Suppressor macrophage treated with lipopolysaccharide for 4 hours (primary cell): ENCODE results near the gene CITED1.

Experiments
- DNase-seq: peaks from one replicate; pipeline ENCODE4 v3.0.0-alpha.2; 2020

The CITED1 gene

GRCh38 chrX:72308566-72309296 lies 3.0 kb upstream of the CITED1 start:
- DNase-seq = peak; percentile 31

DNA sequence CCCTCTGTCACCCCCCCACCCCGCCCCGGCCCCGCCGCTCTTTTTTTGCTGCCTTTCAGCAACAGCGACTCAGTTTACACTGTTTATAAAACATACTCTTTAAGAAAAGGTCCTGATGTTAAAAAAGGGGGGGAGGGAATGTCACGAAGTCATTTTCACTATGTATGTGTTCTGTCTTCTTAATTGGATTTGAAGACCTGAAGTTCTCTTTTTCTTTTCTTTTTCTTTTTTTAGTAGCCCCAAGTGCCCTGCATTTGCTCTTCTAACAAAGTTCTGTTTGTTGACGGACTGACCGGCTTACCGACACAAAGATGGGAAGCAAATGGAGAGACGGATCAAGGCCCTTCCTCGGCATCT lies 2.5 kb upstream of the CITED1 start:
- DNase-seq = no peak

DNA sequence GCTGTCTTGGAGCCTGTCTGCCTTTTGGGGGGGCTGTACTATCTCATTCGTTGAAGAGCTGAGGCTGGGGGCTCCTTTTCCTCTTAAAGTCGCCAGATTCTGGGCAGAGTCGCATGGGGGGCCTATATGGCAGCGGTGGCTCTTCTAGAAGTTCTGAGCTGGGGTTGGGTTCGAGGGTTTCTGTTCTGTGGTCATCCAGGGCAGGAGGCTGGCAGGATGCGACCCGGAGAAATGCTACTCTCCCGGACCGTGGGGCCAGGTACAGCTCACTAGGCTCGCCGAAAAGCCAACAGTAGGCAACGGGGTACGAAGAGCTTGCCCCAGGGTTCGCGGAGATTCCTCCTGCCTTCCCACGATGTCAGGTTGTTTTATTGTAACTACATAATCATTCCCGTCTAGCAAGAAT lies 1.9 kb upstream of the CITED1 start:
- no peak for DNase-seq

GRCh38 chrX:72306851-72307645 lies 1.3 kb upstream of the CITED1 start:
- peak; percentile 56 for DNase-seq

DNA sequence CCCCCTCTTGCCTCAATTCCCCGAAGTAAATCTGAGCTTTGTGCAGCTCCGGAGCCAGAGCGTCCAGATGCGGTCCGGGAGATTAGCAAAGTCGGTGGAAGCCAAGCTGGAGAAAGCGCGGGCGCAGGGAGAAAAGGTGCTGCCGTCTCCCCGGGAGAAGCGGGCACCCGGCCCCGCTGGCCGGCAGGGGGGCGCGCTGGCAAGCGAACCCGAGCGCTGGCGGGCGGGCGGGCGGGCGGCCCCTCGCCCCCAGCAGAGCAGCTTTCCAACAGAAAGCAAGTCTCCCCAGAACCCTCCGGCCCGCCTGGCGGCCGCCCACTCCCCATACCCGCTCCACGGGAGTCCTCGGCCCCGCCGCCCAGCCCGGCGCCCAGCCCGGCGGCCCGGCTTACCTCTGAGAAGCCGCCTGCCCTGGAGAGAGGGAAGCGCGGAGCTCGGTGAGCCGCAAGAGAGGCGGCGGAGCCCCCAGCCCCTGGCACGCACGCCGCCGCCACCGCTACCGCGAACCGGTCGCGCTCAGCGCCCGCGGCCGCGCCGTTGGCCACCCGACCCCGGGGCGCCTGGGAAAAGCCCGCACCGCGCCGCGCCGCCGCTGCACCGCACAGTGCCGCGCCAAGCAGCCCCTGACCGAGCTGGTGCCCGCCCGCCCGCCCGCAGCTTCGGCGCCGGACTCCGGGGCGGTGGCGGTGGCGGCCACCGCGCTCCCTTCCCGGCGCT lies 529 bp upstream of the CITED1 start:
- no peak for DNase-seq

- no peak for DNase-seq
Measured at GRCh38 chrX:72304877-72305276, 837 bp downstream of the CITED1 start.

GRCh38 chrX:72301781-72302180 lies 3.9 kb downstream of the CITED1 start:
- no peak for DNase-seq

GRCh38 chrX:72299891-72300630 lies 5.7 kb downstream of the CITED1 start:
- no peak for DNase-seq

DNA sequence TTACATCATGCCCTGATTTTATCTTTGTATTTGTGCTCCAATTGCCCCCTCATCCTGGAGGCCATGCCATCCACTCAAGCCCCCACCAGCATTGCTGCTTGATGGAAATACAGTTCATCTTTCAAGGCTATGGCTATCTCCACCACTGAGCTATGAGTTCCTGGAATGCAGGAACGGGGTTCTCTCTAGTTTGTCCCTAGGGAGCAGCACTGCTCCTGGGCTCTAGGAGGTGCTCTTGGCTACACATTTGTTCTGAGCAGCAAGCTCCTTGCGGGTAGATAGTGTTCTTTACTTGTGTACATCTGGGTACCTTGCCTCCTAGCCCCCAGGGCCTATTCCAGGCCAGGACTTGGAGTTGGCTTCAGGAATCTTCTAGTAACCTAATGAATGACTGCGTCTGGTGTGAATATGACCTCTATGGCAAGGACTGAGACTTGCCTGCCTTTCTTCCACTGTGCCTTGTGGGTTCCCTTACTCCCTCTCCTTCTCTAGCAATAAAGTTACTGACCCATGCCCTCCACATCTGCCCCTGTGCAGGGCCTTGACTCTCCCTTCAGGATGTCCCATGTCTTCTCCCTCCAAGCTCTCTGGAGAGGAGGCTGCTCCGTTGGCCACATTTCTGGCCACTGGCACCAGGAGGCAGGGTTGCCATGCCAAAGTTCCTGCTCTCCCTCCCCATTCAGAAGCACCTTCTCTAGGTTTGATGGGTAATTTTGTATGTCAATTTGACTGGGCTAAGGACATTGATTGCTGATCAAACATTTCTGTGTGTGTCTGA lies 7.6 kb downstream of the CITED1 start:
- peak; percentile 28 for DNase-seq

- no peak for DNase-seq
Measured at GRCh38 chrX:72296991-72297390, 8.7 kb downstream of the CITED1 start.

GRCh38 chrX:72295745-72296144 lies 10.0 kb downstream of the CITED1 start:
- DNase-seq = no peak

DNA sequence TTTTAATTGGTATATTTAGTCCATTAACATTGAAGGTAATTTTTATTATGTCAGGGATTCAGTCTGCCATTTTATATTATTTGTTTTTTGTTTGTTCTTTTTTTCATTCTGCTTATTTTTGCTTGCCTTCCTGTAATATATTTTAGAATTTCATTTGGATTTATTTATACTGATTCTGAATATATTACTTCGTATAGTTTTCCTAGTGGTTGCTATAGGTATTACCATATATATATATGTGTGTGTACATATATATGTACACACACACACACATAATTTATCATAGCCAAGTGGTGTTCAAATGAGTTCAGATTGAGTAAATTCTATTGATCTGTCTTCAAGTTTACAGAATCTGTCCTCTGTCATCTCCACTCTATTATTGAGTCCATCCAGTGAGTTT lies 11.2 kb downstream of the CITED1 start:
- no peak for DNase-seq

- no peak for DNase-seq
Measured at GRCh38 chrX:72282302-72282701, 23.4 kb downstream of the CITED1 start.

GRCh38 chrX:72280321-72280845 lies 25.3 kb downstream of the CITED1 start:
- DNase-seq = no peak

DNA sequence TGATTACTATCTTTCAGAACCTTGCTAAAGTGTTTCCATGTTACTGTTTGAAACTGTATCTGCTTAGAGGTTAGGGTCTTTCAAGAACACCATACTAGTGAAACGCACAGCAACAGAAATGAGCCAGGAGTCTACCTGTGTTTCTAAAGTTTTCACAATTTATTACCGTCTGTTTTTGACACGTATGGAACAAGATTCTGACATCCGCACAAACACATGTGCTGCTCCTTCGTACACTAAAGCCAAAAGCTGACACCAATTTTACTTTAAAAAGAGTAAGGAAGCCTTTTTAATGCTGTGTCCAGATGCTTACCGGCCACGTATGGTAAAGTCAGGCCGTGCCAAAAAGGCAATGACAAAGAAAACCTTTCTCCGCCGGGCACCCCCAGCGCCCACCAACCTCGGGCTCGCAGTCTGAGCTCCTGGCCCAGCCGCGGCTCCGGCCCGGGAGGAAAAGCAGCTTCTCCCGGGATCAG lies 29.2 kb downstream of the CITED1 start:
- DNase-seq = no peak

DNA sequence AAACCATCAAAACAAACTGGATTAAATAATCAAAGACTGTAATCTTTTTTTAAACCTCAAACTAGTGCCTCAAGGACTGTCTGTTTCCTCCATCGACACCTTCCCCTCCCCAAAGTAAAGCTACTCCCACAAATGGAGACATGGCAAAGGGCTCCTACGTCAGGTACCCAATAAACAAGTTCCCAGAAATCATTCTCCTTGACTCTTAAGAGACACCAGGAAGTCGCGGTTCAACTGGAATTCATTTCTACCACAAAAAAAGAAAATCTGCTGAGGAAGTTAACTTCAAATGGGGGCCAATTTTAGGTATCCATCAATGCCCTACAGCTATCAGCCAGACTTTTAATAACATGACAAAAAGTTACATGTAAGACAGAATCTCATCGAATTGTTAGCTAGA lies 31.2 kb downstream of the CITED1 start:
- DNase-seq = no peak

- no peak for DNase-seq
Measured at GRCh38 chrX:72273718-72274117, 32.0 kb downstream of the CITED1 start.

DNA sequence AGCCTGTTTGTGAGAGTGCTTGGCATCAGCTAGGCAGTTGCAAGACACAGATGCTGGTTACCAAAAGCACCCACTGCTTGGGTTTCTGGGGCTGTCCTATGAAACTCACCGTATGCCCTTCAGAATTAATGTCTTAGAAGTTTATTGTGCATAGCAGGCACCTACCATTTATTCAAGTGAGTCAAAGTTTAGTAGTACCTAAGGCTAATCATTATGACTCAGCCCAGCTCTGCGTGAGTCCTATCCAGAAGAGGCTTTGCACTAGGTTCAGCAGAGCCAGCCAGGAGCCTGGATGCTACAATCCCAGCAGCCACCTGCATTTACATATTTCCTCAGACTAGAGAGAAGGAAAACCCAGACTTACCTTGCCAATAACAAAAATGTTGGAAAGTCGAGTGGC lies 32.8 kb downstream of the CITED1 start:
- no peak for DNase-seq

- no peak for DNase-seq
Measured at GRCh38 chrX:72271812-72272211, 33.9 kb downstream of the CITED1 start.

DNA sequence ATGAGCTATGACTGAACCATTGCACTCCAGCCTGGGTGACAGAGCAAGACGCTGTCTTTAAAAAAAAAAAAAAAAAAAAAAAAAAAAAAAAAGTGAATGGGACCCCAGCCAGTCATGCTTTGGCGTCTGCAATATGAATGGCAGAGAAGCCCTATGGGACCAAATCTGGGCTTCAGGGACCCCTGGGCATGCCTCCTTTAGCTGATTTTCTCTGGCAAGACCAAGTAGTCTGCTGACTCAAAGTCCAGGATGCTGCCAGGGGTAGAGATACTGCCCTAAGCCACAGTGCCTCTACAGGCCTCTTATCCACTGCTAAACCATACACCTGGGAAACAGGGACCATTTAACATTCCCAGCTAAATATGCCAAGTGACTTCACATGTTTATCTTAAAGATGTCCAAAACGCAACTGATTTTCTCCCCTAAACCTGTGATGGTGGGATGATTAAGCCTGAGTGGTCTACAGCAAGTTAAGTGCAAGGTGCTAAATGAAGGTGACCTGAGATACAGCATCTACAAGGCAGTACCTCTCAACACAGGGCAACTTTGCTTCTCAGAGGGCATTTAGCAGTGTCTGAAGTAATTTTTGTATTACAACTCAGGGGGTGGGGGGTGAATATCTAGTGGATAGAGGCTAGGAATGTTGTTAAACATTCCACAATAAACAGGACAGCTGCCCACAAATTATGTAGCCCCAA lies 34.5 kb downstream of the CITED1 start:
- DNase-seq = no peak

- no peak for DNase-seq
Measured at GRCh38 chrX:72270316-72270866, 35.3 kb downstream of the CITED1 start.
